NCI-H748 (cell line): ENCODE data around the gene PRRC2C.
"Not testable (repeated sequence)": the region's sequence is repeated elsewhere in the genome, so short reads cannot be mapped to it uniquely, and the experiment has no call there.

Experiments used
- DNase-seq: peaks from one replicate; lab custom pipeline; 2025; ENCODE audit not compliant: unreplicated experiment; lab: John Stamatoyannopoulos, UW

The PRRC2C gene

DNA sequence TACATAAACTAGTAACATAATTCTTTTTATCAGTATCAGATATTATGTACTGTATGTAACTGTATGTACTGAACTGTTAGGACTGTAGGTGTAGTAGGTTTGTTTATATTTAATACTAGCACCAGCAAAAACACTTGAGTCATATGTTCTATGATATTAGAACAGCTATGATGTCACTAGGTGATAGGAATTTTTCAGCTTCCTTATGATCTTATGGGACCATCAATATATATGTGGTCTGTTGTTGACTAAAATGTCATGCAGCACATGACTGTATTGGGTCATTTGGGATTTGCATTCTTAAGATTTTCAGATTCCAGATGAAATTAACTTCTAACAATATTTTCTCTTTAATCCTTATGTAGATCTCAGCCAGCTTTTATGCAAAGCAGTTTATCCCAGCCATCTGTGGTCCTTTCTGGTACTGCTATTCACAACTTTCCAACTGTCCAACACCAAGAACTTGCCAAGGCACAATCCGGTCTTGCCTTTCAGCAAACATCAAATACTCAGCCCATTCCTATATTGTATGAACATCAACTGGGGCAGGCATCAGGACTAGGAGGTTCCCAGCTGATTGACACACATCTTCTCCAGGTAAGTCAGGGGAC is 98.4 kb downstream of the PRRC2C start:
- DNase-seq = no peak

DNA sequence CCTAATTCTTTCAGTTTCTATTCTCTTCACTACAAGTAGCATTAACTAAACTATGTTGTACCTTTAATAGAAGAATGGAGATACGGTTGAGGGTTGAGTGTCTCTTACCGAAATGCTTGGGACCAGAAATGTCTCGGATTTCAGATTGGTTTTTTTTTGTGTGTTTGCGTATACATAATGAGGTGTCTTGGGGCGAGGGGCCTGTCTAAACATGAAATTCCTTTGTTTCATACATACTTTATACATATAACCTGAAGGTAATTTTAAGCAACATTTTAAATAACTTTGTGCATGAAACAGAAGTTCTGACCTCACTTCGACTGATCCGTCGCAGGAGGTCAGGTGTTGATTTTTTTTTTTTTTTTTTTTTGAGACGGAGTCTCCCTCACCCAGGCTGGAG is 100.4 kb downstream of the PRRC2C start:
- no peak for DNase-seq

DNA sequence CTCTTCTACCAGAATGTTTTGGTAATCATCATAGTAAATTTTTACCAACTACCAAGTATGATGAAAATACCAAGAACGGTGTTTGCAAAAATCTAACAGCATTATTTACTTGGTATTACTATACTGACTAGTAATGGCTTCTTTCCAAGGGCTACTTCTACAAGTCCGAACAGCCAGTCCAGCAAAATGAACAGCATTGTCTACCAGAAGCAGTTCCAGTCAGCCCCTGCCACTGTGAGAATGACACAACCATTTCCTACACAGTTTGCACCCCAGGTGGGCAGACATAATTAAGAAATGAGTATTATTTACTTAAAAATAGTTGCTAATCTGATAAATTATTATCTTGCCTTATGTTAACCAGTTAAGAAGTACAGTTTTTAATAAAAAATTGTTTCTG is 102.9 kb downstream of the PRRC2C start:
- DNase-seq = no peak

DNA sequence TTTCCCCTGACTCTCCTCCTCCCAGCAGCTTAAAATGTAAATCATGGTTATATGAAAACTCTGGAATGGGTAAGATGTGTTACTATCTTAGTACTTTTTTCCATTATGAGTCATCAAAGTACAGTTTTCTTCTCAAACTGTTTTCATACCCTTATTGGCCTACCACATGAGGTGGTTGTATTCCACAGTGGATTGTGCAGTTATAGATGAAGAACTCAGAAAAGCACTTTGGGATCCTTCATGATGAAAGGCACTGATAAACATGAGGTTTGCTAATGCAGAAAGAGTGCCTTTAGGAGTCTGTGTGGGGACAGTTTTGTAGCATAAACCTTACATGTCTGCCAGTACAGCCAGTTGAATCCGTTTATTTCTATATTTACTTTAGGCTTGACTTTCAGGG is 104.7 kb downstream of the PRRC2C start:
- DNase-seq = no peak

DNA sequence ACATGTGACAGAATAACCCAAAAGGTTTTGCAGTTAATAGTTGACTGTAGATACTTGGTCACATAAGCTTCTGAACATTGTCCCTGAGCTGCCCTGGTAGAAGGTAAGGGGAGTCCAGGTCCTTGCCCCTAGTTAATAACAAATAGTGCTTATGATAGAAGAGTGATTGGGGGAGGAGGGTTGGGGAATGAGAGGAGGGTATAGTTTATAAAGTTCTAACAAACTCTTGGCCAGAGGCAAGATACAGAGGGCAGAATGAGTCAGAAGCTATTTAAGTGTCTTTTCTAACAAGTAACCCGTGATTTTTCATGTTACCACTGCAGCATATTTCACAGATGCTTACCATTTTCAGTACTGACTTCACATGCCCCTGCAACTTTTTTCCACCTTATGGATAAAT is 110.0 kb downstream of the PRRC2C start:
- no peak for DNase-seq

DNA sequence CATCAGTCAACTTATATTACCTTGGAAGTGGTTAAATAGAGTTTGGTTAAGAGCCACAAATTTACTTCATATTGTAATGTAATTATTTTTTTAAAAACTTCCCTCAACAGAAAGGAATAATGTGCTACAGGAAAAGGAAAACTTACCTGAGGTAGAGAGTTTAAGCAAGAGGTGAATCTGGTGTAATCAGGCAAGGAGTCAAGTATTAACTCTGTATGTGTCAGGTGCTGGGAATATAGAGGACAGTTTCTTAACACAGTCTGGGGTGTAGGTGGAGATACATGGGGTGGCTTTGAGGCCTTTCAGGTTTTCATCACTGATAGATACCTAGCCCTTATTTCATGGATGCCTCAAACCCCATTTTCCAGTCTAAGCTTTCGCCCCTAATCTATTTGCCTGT is 110.8 kb downstream of the PRRC2C start:
- DNase-seq = no peak

DNA sequence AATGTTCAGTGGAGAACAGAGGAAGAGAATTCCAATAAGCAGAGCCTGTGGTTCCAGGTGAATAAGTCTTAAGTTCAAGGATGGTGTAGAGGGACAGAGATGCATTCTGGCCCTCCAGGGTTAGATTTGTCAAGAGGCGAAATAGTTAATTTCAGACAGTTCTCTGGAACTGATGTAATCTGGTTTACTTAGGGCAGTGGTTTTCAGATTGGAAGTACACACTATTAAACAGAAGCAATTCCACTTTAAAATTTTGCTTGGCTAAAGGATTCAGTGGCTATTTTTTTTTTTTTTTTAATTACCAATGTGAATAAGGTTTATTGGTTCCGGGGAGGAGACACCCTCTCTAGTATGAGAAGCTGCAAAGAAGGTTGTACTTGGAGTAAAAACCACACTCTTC is 111.4 kb downstream of the PRRC2C start:
- DNase-seq = no peak

DNA sequence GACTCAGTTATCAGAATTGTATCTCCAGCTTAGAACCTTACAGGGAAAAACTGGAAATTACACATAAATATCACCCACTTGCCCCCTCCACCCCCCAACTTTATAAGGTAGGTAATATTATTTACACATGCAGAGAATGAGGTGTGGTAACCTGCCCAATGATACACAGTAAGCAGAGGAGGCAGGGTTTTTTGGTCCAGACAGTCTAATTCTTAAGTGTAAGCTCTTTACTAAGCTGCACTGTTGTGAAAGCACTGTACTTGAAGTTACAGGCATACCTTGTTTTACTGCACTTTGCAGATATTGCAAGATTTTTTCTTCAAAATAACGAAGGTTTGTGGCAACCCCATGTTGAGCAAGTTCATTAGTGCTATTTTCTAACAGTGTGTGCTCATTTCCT is 111.9 kb downstream of the PRRC2C start:
- no peak for DNase-seq

DNA sequence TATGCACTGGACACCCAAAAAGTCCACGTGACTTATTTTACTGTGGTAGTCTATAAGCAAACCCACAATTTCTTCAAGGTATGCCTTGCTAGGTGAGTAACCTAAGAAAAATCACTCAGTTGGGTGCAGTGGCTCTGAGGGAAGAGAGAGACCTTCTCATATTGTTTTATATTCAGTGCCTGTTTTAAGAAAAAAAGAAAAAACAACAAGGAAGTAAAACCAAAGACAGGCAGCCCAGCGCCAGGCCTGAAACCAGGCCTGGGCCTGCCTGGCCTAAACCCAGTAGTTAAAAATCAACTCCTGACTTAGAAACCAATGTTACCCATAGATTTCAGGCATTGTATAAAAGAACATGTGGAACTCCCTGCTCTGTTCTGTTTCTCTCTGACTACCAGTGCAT is 115.0 kb downstream of the PRRC2C start:
- not testable (repeated sequence) for DNase-seq

DNA sequence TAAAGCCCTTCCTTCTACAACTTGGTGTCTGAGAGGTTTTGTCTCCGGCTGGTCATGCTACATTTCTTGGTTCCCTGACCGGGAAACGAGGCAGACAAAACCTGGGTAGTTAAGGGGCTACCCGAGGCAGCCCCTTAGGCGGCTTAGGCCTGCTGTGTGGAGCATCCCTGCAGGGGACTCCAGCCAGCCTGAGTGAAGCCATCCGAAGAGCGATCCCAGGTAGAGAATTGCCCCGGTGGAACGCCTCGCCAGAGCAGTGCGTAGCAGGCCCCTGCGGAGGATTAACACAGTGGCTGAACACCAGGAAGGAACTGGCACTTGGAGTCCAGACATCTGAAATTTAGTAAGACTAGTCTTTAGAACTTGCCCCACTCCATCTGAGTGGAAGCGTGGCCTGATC is 115.5 kb downstream of the PRRC2C start:
- no peak for DNase-seq

DNA sequence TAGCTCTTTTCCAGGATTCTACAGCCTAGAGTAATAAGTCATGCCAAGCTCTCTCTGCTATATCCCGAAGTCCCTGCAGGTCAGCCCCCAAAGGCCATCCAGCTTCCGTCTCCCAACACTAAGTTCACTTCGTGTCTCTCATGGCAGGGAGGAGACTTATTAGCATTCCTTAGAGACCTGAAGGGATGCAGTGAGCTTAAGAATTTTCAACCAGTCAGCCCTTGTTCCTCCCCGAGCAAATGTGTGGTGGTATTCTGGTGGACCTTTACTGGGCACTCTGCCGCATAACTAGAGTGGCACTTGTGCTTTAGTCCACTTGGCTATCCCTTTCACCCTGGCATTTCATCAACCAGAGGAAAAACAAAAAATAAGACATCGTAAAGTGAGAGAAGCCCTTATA is 117.7 kb downstream of the PRRC2C start:
- not testable (repeated sequence) for DNase-seq

DNA sequence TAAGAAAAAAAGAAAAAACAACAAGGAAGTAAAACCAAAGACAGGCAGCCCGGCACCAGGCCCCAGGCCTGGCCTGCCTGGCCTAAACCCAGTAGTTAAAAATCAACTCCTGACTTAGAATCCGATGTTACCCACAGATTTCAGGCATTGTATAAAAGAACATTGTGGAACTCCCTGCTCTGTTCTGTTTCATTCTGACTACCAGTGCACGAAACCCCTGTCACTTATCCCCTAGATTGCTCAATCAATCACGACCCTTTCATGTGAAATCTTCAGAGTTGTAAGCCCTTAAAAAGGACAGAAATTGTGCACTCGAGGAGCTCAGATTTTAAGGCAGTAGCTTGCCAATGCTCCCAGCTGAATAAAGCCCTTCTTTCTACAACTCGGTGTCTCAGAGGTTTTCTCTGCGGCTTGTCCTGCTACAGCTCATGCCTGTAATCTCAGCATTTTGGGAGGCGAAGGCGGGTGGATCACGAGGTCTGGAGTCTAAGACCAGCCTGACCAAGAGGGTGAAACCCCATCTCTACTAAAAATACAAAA is 121.1 kb downstream of the PRRC2C start:
- no peak for DNase-seq

DNA sequence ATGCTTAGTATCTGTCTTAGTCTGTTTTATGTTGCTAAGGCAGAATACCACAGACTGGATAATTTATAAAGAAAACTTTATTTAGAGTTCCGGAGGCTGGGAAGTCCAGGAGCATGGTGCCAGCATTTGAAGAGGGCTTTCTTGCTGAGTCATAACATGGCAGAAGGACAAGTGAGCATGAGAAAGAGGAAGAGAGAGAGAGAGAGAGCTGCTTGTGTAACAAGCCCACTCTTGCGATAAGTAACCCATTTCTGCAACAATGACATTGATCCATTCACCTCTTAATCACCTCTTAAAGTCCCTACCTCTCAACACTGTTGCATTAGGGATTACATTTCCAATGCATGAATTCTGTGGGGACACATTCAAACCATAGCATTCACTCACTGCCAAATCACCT is 125.1 kb downstream of the PRRC2C start:
- no peak for DNase-seq

DNA sequence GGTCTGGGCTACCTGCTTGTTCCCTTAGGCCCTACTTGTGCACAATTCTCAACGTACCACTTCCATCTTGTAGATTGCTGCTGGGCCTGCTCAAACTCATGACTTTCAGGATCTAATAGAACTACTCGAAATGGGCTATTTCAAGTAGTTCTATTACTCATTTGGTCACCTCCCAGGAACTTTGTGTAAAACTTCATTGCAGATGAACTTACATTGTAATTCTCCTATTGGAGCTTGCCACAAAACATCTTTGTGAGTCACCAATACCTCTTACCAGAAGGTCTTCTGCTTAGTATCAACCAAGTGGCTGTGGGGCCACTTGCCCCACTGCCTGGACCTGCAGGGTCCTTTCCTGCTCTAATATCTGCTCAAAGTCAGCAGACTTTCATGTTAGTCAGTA is 126.0 kb downstream of the PRRC2C start:
- no peak for DNase-seq

DNA sequence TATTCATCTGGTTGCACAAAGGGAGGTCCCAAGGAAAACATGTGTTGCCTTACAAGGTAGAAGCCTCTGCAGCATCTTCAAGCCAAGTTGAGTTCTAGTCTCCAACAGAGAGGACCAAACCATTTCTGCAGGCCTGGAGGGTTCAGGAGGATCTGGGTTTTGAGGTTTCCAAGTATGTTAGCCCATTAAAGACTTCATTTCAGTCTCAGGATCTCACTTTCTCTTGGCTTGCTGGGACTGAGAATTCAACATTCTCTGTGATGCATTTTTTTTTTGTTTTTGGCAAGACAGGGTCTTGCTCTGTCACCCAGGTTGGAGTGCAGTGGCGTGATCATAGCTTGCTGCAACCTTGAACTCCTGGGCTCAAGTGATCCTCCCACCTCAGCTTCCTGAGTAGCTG is 128.0 kb downstream of the PRRC2C start:
- no peak for DNase-seq

DNA sequence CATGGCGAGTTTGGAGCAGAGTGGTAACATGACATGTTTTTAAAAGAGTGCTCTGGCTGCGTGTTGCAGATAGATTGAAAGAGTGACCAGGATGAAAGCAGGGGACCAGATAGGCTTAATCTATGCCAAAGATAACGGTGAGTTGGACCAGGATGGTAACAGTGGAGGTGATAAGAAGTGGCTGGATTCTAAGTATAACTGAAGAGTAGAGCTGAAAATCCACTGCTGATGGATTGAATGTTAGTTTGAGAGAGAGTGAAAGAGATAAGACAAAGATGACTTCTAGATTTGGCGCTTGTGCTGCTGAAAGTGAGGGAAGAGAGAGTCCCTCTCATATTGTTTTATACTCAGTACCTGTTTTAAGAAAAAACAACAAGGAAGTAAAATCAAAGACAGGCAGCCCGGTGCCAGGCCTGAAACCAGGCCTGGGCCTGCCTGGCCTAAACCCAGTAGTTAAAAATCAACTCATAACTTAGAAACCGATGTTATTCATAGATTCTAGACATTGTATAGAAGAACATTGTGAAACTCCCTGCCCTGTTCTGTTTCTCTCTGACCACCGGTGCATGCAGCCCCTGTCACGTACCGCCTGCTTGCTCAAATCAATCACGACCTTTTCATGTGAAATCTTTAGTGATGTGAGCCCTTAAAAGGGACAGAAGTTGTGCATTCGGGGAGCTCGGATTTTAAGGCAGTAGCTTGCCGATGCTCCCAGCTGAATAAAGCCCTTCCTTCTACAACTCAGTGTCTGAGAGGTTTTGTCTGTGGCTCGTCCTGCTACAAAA is 130.0 kb downstream of the PRRC2C start:
- DNase-seq = not testable (repeated sequence)

DNA sequence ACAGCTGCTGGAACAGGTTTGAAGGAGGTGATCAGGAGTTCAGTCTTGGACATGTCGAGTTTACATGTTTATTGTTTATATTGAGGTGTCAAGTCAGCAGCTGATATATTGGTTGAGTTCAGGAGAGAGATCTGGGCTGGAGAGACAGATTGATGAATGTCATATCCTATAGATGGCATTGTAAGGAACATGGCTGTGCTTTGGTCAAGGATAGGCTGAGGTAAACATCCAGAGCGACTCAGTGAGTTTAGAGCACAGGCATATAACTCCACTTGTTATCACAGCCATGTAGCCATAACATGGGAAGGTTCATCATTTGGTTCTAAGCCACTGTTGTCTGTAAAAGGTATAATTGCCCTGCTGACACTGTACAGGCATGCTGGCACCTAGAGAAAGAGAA is 131.3 kb downstream of the PRRC2C start:
- DNase-seq = no peak

DNA sequence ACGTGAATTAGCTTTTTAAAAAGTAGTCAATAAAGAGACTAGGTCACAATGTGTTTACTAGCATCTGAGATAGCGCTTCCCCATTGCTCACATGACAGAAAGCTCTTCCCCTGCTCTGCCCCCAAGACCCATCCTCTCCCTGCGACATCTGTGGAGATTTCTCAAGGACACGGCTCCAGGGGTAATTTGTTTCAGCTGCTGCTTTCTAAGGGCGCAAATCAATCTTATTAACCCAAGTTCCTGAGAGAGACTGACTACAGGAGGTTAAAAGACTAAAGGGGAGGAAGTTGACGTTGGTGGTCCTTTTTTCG is 136.8 kb downstream of the PRRC2C start, which contains the start of gene MYOCOS:
MYOCOS (plus strand) TSS at position 92 of the 311 bp plus-strand sequence. CDS start 1,641 bp downstream, outside the sequence.
- no peak for DNase-seq

DNA sequence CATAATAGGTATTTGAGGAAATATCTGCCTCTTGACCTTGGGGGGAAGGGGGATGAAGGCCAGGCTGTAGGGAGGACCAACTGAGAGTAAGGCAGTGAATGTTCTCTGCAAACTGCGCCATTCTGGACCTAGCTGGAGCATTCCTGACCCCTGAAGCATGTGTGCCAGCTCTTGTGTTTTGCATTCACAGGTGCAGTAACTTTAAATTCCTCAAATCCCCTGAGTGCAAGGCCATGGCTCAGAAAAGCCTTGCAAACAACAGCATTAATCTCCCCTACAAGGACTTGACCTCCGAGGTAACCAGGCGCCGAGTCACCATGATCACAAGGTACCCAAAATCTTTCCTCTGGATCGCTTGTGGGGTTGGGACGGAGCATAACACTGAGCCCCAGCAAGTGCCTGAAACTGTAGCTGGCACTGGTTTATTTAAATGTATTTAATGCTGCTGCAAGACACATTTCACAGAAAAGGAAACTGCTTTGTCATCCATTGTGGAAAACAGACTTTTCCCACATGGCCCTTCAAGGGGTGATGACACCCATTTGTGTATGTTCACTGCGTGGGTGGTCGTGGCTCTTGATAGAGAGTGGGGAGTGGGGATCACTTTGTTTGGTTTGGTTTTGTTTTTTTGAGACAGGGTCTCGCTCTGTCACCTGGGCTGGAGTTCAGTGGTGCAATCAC is 138.5 kb downstream of the PRRC2C start:
- no peak for DNase-seq

DNA sequence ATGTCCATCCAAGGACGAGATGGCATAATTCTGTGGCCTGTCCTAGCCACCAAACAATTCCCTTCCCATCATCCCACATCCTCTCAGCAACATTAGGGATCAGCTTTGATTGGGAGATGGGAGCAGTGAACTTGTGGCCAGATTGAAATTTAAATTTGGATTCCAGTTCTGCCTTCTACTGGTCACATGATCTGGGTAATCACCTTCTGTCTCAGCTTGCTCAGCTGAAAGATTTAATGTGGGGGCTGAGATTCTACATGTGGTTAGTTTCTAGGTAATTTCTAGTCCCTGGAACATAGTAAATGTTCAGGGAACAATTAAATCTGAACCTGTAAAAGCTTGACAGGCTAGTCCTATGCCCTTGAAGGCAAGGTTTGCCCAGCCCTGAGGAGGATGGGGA is 139.9 kb downstream of the PRRC2C start:
- DNase-seq = no peak

DNA sequence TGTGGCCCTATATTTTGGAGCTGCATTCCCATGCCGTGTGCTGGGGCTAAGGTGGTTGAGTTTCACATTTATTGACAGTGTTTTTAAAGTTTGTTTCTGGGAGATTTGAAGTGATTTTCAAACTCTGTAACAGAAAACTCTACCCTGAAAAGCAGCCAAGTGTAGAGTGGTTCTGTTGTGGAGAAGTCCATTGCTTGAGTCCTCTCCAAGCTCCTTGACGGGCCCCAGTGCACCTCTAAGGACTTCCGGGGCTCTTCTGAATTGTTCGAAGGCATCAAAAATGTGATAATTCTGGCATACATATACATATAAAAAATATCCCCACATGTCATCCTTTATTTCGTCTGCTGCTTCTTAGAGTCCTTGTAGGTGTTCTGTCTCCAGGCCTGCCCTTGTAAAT is 141.7 kb downstream of the PRRC2C start:
- DNase-seq = no peak

DNA sequence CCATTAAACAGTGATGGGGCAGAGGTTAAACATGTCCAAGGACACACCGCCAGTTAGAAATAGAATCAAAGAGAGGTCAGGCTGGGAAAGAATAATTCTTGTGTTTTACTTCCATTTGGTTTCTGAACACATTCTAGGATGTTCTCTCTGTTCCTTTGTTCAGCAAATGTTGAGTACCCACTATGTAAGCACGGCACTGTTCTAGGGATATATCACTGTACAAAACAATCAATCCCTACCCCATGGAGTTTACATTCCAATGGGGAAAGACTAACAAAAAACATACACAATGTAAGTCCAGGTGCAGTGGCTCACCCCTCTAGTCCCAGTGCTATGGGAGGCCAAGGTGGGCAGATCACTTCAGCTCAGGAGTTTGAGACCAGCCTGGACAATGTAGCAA is 142.9 kb downstream of the PRRC2C start:
- no peak for DNase-seq
